H1 (cell line): ENCODE measurements around the gene CAVIN2.

Experiments
- CBX8 ChIP-seq: fragments of 300-800, 300-1000 bp; sonication (generic); IDR thresholded peaks from 2 replicates; pipeline ENCODE4 v1.7.1; 2016; ENCODE audit warnings: low read depth, low read length, borderline replicate concordance
- CEBPB ChIP-seq: IDR thresholded peaks from 2 replicates; pipeline ENCODE4 v1.6.1; 2012; ENCODE audit warnings: low read depth, low read length
- CHD2 ChIP-seq: IDR thresholded peaks from 2 replicates; pipeline ENCODE4 v1.6.1; 2012; ENCODE audit warnings: low read length, improper control_type of control experiment
- CREB1 ChIP-seq: IDR thresholded peaks from 2 replicates; pipeline ENCODE4 v1.6.1; 2012; ENCODE audit warnings: inconsistent platforms
- EZH2 ChIP-seq: fragments of 200-600 bp; sonication (generic); IDR thresholded peaks from 2 replicates; pipeline ENCODE4 v1.7.1; 2012; ENCODE audit warnings: low read depth, mild to moderate bottlenecking, moderate library complexity, low read length, inconsistent platforms; ENCODE audit not compliant: severe bottlenecking
- FOSL1 ChIP-seq: IDR thresholded peaks from 2 replicates; pipeline ENCODE4 v1.6.1; 2011; ENCODE audit warnings: mild to moderate bottlenecking, low read depth, low read length, moderate library complexity; ENCODE audit not compliant: insufficient read depth
- MAFK ChIP-seq: IDR thresholded peaks from 2 replicates; pipeline ENCODE4 v1.6.1; 2012; ENCODE audit warnings: low read depth, mild to moderate bottlenecking, improper control_type of control experiment, low read length
- POLR2A ChIP-seq, 2 experiments: IDR thresholded peaks; 1 replicate in 1 of 2; 2 replicates in 1 of 2; pipeline ENCODE4 v1.6.1; 2011; ENCODE audit warnings: low read depth in 2 of 2, low read length in 2 of 2, mild to moderate bottlenecking in 2 of 2; ENCODE audit errors: control extremely low read depth in 1 of 2
- SP4 ChIP-seq: IDR thresholded peaks from 2 replicates; pipeline ENCODE4 v1.6.1; 2012; ENCODE audit warnings: low read length, inconsistent platforms
- YY1 ChIP-seq: IDR thresholded peaks from 2 replicates; pipeline ENCODE4 v1.6.1; 2011; ENCODE audit warnings: low read depth, mild to moderate bottlenecking, low read length
- TF ChIP-seq, protein P1 (sequence below), 3 experiments: IDR thresholded peaks; 1 replicate in 2 of 3; 2 replicates in 1 of 3; pipeline versions ENCODE4 v1.5.1 to v1.6.1; 2011; ENCODE audit warnings: low read length in 3 of 3, mild to moderate bottlenecking in 3 of 3, inconsistent platforms in 2 of 3, low read depth in 1 of 3, moderate library complexity in 1 of 3; ENCODE audit not compliant: insufficient read depth in 1 of 3; ENCODE audit errors: control extremely low read depth in 1 of 3
- TF ChIP-seq, protein P2 (sequence below): IDR thresholded peaks from 2 replicates; pipeline ENCODE4 v1.6.1; 2012; ENCODE audit warnings: low read length, inconsistent platforms

DNA sequence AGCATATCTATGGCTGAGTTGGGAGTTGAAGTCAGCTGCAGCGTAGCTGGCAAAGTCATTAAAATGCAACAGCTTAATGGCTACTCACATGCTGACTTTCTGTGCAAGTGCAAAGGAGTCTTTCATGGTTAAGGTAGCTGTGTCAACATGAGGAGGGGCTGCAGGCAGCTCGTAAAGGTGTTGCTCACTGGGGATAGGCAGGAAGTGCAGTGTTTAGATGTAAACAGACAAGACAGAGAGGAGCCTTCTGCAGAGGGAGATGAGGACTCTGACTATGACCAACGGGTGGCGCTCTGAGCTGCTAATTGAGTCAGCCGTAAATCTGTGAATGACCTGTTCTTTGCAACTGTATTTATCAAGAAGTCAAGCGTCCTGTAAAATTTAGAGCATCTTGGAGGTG lies 22.3 kb upstream of the CAVIN2 start:
- no peak for TF ChIP-seq CREB1
- no peak for TF ChIP-seq POLR2A (IDR thresholded peaks at IDR 0.05; ENCODE audit: control extremely low read depth in 1 of 2, low read depth in 2 of 2, low read length in 2 of 2)
- TF ChIP-seq, protein P1, sequence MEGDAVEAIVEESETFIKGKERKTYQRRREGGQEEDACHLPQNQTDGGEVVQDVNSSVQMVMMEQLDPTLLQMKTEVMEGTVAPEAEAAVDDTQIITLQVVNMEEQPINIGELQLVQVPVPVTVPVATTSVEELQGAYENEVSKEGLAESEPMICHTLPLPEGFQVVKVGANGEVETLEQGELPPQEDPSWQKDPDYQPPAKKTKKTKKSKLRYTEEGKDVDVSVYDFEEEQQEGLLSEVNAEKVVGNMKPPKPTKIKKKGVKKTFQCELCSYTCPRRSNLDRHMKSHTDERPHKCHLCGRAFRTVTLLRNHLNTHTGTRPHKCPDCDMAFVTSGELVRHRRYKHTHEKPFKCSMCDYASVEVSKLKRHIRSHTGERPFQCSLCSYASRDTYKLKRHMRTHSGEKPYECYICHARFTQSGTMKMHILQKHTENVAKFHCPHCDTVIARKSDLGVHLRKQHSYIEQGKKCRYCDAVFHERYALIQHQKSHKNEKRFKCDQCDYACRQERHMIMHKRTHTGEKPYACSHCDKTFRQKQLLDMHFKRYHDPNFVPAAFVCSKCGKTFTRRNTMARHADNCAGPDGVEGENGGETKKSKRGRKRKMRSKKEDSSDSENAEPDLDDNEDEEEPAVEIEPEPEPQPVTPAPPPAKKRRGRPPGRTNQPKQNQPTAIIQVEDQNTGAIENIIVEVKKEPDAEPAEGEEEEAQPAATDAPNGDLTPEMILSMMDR (IDR thresholded peaks at IDR 0.05; ENCODE audit: control extremely low read depth in 1 of 3, insufficient read depth in 1 of 3, low read depth in 1 of 3, low read length in 3 of 3) = peak; percentile 74 to 93 (median 81)
- no peak for TF ChIP-seq CEBPB
- TF ChIP-seq SP4 = no peak
- no peak for TF ChIP-seq CBX8
- no peak for TF ChIP-seq MAFK
- TF ChIP-seq EZH2 = no peak
- TF ChIP-seq CHD2 = no peak
- TF ChIP-seq YY1 = no peak
- TF ChIP-seq FOSL1 = no peak
- TF ChIP-seq, protein P2, sequence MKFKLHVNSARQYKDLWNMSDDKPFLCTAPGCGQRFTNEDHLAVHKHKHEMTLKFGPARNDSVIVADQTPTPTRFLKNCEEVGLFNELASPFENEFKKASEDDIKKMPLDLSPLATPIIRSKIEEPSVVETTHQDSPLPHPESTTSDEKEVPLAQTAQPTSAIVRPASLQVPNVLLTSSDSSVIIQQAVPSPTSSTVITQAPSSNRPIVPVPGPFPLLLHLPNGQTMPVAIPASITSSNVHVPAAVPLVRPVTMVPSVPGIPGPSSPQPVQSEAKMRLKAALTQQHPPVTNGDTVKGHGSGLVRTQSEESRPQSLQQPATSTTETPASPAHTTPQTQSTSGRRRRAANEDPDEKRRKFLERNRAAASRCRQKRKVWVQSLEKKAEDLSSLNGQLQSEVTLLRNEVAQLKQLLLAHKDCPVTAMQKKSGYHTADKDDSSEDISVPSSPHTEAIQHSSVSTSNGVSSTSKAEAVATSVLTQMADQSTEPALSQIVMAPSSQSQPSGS = no peak
